ENCODE results near the gene ABCC8.

The ABCC8 gene

DNA sequence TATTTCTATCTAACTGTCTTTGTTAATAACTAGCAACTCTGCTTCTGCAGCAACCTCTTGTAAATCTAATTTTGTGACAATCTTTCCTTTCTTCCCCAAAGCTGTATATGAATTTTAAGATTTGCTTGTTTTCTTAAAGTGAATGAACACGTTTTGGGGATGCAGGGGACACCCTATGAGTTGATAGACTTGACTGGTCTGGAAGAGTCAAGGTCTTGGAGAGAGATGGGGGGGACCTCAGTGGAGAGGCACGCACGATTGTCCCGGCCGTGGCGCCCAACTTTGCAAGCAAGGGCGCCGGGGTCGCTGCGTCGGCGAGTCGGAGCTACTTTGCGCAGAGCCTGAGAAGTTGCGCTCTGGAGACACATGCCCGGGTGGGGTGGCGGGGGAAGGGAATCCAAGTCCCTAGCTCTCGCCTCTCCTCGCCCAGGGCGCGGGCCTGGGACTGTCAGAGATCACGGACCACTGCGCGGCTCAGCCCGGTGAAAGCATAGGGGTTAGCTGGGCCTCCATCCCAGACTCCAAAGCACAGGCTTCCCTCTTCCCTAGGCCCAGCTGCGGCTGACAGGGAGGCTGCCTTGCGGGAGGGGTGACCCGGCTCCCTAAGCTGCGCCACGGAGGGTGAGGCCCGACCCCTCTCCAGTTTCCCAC lies 854 bp downstream of the ABCC8 start:
- H3K4me3 ChIP-seq (ENCODE audit: low read depth, low read length), result no peak overlapping the region
- DNase-seq (ENCODE audit: low read depth), result no peak

DNA sequence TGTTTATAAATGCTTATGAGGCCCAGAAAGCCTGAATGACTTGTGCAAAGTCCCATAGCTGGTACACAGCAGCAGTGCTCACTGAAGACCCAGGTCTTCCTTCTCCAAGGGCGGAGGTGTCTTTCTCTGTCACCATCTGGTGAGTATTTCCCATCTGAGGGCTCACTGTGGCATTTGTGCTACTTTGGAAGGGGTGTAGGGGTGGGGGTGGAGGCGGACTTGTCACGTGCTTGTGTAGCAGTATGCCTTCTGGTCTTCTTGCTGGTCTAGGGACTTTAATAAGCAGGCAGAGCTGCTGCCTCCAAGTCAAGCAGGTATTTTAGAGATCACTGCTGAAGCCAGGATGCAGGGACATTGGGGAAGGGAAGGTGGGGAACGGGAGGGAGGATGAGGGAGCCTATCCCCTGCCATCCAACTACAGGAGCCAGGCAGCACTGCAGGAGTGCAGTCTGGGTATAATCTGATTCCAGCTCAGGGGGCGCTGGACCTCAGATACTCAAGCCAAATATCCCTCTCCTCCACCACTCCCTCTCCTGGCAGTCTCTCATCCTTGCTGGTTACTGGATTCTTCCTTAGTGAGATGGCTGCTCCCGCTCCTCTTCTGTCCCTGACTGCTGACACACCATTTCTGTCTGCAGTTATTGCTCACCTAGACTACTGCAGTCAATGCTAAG lies 3.4 kb downstream of the ABCC8 start:
- H3K4me3 ChIP-seq (ENCODE audit: low read depth, low read length), result no peak overlapping the region
- DNase-seq (ENCODE audit: low read depth), result no peak

DNA sequence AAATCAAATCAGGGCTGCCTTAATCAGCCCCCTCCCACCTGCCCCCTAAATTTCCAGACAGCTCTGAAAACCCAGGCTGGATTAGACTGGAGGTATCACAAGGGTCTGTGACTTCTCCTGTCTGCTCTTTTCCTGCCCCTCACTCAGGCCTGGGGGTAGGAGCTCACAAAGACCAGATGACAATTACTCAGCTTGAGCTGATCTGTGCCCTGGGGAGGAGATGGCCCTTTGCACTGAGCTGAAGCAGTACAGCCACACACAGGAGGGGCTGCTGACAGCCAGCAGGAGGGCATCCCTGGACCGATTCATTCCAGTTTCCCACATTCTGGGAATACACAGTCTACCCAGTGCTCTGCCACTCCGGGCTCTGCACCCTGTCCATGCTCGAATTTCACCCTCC lies 4.2 kb downstream of the ABCC8 start:
- no peak overlapping the region for H3K4me3 ChIP-seq (ENCODE audit: low read depth, low read length)
- no peak for DNase-seq (ENCODE audit: low read depth)

DNA sequence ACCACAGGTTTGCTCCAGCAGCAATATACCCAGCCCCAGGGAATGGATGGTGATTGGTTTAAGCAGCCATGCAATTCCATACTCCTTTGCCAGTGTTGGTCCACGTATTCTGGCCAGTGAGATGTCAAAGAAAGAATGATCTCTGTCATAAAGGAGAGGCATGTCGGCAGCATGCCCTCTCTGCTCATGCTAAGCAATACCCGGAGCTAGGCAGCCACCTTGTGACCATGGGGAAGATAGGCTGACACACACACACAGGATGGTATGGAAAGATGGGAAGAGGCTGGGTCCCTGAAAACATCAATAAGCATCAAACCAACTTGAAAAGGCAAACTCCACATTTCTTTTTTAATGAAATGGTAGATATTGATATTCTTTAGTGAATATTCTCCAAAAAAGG lies 5.1 kb downstream of the ABCC8 start:
- no peak for DNase-seq (ENCODE audit: low read depth)

DNA sequence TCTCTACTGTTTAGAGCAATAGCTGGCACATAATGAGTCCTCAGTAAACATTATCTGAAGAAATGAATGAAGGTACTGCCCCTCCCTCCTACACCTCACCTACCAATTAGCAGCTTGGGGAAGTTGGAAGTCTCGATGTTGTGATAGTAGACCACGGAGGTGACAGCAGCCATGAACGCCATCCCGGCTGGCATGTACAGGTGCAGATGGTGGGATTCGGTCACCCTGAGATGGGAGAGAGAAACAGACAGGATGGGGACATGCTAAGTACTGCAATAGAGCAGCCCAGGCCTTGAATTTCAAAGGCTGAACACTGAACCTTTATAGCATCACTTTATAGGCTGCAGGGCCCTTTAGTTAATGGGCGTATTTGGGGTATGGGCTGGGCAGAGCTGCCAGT lies 6.6 kb downstream of the ABCC8 start:
- H3K4me3 ChIP-seq (ENCODE audit: low read depth, low read length), result no peak overlapping the region

More for the DNA sequence above, 5.1 kb downstream of the ABCC8 start:
- no peak overlapping the region for H3K4me3 ChIP-seq (ENCODE audit: low read depth, low read length)

DNA sequence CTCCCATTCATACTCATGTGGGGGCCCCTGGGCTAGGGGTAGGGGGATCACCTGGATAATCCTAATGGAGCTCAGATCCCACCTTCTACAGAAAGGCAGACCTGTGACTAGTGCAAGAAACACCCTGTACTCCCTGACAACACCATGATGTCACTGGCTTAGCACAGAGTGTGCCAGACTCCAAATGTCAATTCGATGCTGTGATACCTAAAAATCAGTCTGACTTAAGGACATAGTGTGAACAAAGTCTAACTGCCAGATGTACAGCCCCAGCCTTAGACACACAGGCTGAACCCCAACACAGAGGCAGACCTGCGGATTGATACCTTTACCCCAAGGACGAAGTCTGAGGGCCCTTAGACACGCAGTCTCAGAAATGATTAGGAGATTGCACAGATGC lies 8.5 kb downstream of the ABCC8 start:
- H3K4me3 ChIP-seq (ENCODE audit: low read depth, low read length), result no peak overlapping the region
- DNase-seq (ENCODE audit: low read depth), result no peak

More for the DNA sequence above, 6.6 kb downstream of the ABCC8 start:
- DNase-seq (ENCODE audit: low read depth), result no peak

DNA sequence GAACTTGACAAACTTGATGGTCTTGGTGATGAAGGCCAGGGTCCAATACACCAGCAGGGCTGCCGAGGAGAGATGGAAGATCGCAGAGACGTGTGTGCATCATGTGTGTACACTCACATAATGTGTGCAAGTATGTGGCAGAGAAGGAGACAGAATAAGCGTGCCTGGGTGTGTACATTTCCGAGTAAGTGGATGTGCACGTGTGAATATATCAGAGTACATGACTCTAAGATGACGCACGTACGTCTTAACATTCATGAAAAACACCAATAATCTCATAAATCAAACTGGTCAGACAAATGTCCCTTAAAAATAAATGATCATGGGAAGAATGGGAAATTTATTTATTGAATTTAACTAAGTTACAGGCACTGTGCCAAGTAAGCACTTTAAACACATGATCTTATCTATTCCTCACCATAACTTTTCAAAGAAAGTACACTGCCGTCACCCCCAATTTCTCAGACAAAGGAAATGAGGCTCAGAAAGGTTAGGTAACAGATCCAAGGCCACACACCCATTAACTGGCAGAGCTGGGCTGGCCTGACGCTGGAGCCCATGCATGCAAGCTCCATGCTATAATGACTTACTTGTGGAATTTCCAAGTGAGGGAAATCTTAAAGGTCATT lies 13.0 kb downstream of the ABCC8 start:
- DNase-seq (ENCODE audit: low read depth), result no peak

DNA sequence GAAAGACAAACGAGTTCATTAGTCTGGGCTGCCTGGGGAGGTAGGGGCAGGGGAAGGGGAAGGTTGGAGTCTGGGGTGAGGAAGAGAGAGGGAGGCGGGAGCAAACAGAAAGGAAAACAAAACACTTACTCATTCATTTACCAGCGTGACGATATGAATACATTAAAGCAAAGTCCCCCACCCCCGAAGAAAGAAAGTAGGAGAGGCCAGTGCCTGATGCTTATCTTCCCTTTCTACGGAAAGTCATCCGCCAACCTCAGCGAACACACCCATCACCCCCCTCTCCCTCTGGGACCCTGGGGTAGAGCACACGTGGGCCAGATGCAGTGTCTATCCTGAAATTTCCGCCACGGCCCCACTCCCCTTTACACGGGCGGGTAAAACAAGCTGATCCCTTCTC lies 13.7 kb downstream of the ABCC8 start:
- DNase-seq (ENCODE audit: low read depth), result no peak
- no peak overlapping the region for H3K4me3 ChIP-seq (ENCODE audit: low read depth, low read length)

More for the DNA sequence above, 13.0 kb downstream of the ABCC8 start:
- H3K4me3 ChIP-seq (ENCODE audit: low read depth, low read length), result no peak overlapping the region

DNA sequence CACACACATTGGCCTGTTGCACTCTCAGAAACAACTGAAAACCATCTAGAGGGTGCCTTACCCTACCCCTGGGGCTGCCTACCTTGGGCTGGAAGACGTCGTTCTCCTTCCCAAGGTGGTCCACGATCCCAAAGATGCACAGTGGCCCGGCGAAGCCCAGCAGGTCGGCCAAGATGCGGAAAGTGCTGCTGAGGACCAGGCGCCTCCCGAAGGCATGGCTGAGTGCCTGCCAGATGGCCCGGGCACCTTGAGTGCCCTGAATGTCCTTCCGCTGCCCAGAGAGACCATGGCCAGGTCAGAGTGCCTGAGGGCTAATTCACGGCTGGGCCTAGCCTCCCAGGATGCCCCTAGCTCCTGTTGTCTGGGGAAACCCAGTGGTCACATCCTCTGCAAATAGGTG lies 16.2 kb downstream of the ABCC8 start:
- no peak overlapping the region for H3K4me3 ChIP-seq (ENCODE audit: low read depth, low read length)
- no peak for DNase-seq (ENCODE audit: low read depth)

DNA sequence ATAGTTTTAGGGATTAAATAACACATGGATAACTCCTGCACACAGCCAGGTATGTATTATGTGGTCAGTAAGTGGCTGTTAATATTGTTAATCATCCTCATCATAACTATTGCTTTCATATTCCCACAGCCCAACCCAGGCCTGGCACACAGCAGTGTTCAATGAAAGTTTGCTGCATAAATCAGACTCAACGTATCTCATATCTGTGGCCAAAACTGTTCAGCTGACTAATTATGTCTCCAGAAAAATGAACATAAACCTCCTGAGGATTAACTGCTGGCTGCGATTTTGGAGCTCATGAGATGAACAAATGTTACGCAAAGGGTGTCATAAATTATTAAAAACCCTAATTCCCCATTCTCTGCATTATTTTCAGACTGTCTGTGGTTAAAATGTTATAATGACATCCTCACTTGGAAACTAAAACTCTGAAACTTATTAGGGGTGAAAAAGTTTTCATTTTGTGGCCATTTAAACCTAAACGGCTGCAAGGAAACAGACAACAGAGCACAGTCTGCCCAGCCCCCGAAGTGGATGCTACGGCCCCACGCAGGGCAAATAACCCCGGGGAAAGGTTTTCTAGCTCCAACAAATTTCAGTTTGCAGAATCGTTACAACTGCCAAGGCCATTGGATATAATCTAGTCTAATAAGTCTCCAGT lies 17.3 kb downstream of the ABCC8 start:
- DNase-seq (ENCODE audit: low read depth), result no peak
- H3K4me3 ChIP-seq (ENCODE audit: low read depth, low read length), result no peak overlapping the region

DNA sequence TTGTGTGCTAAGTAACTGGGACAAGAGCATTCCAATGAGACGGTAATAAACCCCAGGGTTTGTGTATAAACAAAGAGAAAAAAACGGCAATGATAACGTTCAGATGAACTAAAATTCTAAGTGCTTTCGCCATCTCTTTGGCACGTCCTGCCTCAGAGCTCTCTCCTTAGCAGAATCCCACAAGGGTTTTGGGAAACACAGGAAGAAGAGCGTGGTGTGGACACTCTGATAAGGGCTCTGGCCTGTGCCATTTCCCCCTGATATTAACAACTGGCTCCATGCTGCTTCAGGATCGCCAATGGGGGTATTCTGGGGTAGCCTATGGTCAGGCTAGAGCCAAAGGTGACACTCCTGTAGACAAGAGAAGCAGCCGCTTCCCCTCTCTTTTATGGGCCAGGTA lies 18.4 kb downstream of the ABCC8 start:
- H3K4me3 ChIP-seq (ENCODE audit: low read depth, low read length), result no peak overlapping the region
- DNase-seq (ENCODE audit: low read depth), result no peak

DNA sequence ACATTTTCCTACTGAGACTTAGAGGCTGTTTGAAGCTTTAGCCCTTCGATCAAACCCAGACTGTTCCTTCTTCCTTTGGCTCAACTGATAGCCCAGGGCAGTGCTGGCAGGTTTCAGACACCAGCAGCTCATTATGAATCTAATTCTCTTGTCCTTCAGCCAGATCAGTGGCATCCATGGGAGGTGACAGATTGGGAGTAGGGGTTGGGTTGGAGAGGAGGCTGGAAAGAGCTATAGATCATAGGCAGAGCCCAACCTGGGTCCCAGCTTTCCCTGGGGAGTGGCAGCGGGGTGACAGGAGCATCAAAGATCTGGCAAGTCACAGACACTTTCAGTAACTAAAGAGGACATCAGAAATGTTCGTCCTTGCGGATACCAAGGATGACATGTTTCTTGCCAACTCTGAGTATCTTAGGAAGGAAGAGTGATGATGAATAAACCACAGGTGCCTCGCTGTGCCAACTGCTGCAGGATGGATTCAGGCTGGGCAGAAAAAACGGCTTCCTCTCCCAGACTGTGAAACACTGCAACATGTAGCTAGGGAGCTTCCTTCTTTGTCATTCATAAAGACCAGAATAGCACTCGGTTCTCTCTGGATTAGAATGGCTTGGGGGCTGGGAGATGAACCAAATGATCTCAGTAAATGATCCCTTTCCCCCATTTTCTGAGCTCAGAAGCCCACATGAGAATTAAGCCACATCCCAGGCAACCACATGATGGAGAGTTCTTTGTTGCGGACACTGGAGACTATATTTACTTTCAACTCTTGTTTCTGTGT lies 19.1 kb downstream of the ABCC8 start:
- DNase-seq (ENCODE audit: low read depth), result no peak
- no peak overlapping the region for H3K4me3 ChIP-seq (ENCODE audit: low read depth, low read length)

DNA sequence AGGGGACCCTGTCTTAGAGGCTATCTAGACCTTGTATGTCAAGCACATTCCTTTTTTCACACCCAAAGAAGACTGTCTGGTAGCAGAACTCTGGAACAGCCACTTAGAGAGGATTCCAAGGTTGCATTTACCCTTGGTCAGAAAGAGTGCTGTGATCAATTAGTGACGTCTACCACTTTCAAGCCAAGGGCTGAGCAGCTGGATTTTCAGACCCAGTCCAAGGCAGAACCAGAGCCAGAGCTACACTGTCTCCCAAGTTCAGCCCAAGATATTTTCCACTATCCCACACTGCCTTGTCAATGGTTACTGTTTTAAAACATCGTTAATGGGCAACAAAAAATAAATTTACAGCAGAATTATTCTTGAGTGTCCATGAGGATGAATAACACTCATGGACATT lies 24.0 kb downstream of the ABCC8 start:
- DNase-seq (ENCODE audit: low read depth), result no peak
- H3K4me3 ChIP-seq (ENCODE audit: low read depth, low read length), result no peak overlapping the region

DNA sequence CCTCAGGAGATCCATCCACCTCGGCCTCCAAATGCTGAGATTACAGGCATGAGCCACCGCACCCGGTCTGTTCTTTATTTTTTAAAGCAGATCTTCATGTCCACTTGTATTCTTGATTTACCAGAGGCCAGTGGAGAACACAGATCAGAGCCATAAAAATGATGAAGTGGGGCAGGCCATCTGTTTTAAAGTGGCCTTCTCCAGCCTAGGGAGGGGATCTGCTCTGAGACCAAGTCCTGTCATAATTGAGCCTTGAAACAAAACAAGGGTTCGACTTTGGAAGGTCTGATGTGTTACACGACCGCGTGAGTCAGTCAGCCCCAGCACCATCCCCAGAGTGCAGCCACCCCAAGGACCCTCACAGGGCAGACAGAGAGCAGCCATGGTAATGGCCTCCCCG lies 27.5 kb downstream of the ABCC8 start:
- no peak overlapping the region for H3K4me3 ChIP-seq (ENCODE audit: low read depth, low read length)

DNA sequence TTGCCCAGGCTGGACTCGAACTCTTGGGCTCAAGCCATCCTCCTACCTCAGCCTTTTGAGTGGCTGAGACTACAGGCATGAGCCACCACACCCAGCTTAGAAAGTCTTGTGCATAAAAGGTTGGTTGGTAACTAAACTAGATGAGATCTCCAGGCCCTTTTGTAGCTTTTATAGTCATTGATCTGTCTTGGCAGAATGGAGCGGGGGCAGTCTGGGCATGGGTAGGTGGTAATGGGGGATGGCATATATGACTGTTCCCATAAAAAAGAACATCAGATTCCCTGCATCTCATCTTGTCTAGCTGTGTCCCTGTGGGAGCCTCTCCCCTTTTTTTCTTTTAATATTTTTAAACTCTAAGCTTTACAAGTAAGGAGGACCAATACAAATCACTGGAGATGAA lies 30.2 kb downstream of the ABCC8 start:
- no peak for DNase-seq (ENCODE audit: low read depth)
- no peak overlapping the region for H3K4me3 ChIP-seq (ENCODE audit: low read depth, low read length)

More for the DNA sequence above, 27.5 kb downstream of the ABCC8 start:
- no peak for DNase-seq (ENCODE audit: low read depth)

DNA sequence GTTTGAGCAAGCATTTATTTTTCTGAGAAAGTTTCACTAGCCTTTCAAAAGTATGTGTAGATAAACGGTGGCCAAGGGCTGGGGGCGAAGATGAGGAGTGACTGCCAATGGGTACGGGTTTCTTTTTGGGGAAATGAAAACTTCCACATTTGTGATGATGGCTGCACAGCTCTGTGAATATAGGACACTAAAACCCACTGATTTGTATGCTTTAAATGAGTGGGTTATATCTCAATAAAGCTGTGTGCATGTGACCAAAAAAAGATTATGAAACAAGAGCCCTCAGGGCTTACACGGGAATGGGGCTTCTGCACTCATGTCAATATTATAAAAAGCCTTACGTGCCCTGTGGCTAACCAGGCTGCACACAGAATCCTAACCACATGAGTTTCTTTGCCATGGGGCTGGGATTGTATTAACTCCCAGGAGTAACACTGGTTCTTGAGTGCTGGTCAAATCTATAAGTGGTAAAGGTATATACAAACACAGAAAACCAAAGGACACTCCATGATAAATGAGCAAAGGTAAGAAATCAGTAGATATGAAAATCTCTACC lies 31.3 kb downstream of the ABCC8 start:
- DNase-seq (ENCODE audit: low read depth), result no peak
- no peak overlapping the region for H3K4me3 ChIP-seq (ENCODE audit: low read depth, low read length)

DNA sequence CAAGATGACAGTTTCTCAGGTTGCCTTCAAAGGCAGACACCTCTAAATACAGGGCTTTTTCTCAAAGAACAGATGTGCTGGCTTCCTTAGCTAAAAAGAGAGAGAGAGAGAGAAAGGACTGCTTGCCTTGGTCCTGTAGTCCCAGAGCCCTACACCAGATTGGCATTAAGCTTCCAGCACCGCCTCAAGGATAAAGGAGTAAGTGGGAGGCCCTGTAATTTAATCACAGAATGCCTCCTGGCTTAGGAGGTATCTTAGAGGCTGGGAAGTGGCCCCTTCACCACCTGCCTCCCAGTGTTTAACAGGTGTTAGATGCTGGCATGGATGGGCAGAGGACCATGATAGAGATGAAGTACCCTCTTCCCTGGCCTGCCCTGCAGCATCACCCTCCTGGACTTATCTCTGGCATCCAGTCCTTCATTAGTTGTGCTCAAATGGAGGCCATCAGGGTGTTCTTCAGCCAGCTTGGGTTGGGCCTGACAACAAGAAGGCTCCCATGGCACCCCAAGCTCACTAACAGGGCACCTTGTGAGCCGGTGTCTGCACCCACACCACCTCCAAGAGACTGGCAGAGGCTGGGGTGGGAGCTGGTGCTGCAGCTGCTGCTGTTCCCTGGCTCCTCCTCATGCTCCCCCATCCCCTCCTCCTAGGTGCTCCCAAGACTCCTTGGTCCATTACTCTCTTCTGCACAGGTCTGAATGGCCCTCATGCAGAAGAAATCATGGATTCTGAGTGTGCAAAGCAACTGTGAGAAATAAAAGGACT lies 32.5 kb downstream of the ABCC8 start:
- no peak for DNase-seq (ENCODE audit: low read depth)
- H3K4me3 ChIP-seq (ENCODE audit: low read depth, low read length), result no peak overlapping the region

DNA sequence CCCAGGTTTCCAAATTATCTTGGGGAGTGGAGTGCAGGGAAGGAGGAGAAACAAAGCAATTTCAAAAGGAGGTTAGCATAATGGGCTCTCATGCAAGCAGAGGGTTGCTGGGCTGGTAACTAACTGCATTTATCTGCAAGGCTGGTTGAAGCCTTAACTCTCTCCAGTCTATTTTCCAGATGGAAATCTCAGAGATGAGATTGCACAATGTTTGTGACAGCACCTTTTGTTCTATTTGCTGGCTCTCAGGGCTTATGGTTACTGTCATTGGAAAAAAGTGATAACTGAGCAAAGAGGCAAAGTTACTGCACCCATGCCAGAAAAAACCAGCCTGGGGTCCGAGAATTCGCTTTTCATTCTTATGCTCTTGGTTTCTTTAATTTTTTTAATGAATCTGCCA lies 33.2 kb downstream of the ABCC8 start:
- H3K4me3 ChIP-seq (ENCODE audit: low read depth, low read length), result no peak overlapping the region
- no peak for DNase-seq (ENCODE audit: low read depth)

DNA sequence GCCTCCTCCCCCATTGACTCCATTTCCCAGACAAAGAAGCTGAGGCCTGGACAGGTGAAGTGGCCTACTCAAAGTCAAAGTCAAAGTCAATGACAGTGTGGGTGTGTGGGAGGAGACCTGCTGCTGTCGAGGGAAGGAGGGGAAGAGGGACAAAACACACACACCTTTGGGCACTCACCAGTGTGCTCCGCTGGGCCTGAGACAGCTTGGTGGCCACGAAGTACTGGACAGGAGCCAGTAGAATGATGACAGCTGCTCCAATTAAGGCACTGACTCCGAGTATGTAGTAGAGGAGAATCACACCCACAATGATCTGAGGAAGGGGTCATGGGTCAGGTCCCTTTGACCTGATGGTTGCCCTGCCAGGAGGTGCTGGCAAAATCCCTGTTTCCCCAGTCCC lies 33.6 kb downstream of the ABCC8 start:
- DNase-seq (ENCODE audit: low read depth), result no peak

More for the DNA sequence above, 33.6 kb downstream of the ABCC8 start:
- no peak overlapping the region for H3K4me3 ChIP-seq (ENCODE audit: low read depth, low read length)
